Endodermal cell (in vitro differentiated cells): Measurements from ENCODE around the gene CCDC88C. TPM values are rescaled to one million over a fixed set of nuclear protein-coding genes. Genes with fewer than 3 reads are reported as not detected.
"Not testable (repeated sequence)": the region's sequence is repeated elsewhere in the genome, so short reads cannot be mapped to it uniquely, and the experiment has no call there.

Source experiments
- DNase-seq: peaks from one replicate; pipeline ENCODE4 v3.0.0-alpha.2; 2017
- H3K27ac ChIP-seq: 2 replicates; pipeline ENCODE4 v1.5.1; 2013; ENCODE audit warnings: mild to moderate bottlenecking, low read depth, low read length, moderate library complexity
- H3K27me3 ChIP-seq: 2 replicates; pipeline ENCODE4 v1.6.1; 2013; ENCODE audit warnings: mild to moderate bottlenecking, low read length, moderate library complexity; ENCODE audit not compliant: insufficient read depth, control insufficient read depth, poor library complexity, severe bottlenecking
- H3K36me3 ChIP-seq: 2 replicates; pipeline ENCODE4 v1.7.0; 2013; ENCODE audit warnings: mild to moderate bottlenecking, low read length, moderate library complexity; ENCODE audit not compliant: control insufficient read depth, insufficient read depth
- H3K4me1 ChIP-seq: one replicate; pipeline ENCODE4 v1.7.0; 2013; ENCODE audit warnings: low read length; ENCODE audit not compliant: control insufficient read depth, insufficient read depth
- H3K4me3 ChIP-seq: 2 replicates; pipeline ENCODE4 v1.5.1; 2013; ENCODE audit warnings: mild to moderate bottlenecking, low read length, moderate library complexity
- H3K9ac ChIP-seq: 2 replicates; pipeline ENCODE4 v1.6.1; 2013; ENCODE audit warnings: mild to moderate bottlenecking, low read length, moderate library complexity; ENCODE audit not compliant: poor library complexity, severe bottlenecking; ENCODE audit errors: extremely low read depth
- H3K9me3 ChIP-seq: 2 replicates; pipeline ENCODE4 v1.6.1; 2013; ENCODE audit warnings: mild to moderate bottlenecking, low read length, moderate library complexity; ENCODE audit not compliant: control insufficient read depth
- H3K27ac Mint-ChIP-seq: 2 replicates; pipeline ENCODE4 v1.8.0; 2020; ENCODE audit warnings: mixed read lengths
- H3K27me3 Mint-ChIP-seq: 2 replicates; pipeline ENCODE4 v1.8.0; 2021; ENCODE audit warnings: mild to moderate bottlenecking, mixed read lengths; ENCODE audit not compliant: insufficient read depth
- H3K36me3 Mint-ChIP-seq: 2 replicates; pipeline ENCODE4 v1.8.0; 2020; ENCODE audit warnings: low read depth, mixed read lengths
- H3K4me1 Mint-ChIP-seq: 2 replicates; pipeline ENCODE4 v1.8.0; 2020; ENCODE audit warnings: mixed read lengths
- H3K4me3 Mint-ChIP-seq: 2 replicates; pipeline ENCODE4 v1.8.0; 2020; ENCODE audit warnings: mild to moderate bottlenecking, moderate library complexity, mixed read lengths
- H3K9me3 Mint-ChIP-seq: 2 replicates; pipeline ENCODE4 v1.8.0; 2020; ENCODE audit warnings: mild to moderate bottlenecking, mixed read lengths
- CTCF ChIP-seq: fragments of 200-600 bp; sonication (generic); conservative IDR thresholded peaks from 2 replicates; pipeline ENCODE4 v1.5.0; 2021; ENCODE audit warnings: antibody characterized with exemption, mild to moderate bottlenecking
- WGBS, 2 experiments: methylation state at CpG; one replicate each; pipeline versions ENCODE4 v1.1.5 to v1.1.7; 2013; ENCODE audit warnings: missing lambda C conversion rate in 2 of 2, mixed read lengths in 1 of 2; ENCODE audit not compliant: insufficient coverage in 1 of 2, insufficient read length in 1 of 2; 5-methylcytosine and 5-hydroxymethylcytosine counted together
- total RNA-seq, 2 donors: library from RNA; stranded (reverse); fragmentation: NEBNext Ultra II Directional in 1 of 2; extraction: Animal tissue kit (Norgen Biotek cat#: 25700) in 1 of 2; gene quantifications; 2 replicates in 1 of 2; 3 replicates in 1 of 2; pipeline ENCODE4 v1.2.1, GENCODE V29; 2021

Gene CCDC88C
- total RNA-seq, 2 donors from 2014 or later = 50.0 to 50.5 TPM

- peaks cover 19% of the 10 kb centered on the region for H3K27me3 Mint-ChIP-seq
- peaks cover 12% of the 10 kb centered on the region for H3K4me1 Mint-ChIP-seq
- peaks cover 5% of the 10 kb centered on the region for H3K9me3 Mint-ChIP-seq
- no peaks in the 10 kb centered on the region for H3K36me3 Mint-ChIP-seq
- TF ChIP-seq CTCF = no peak
- WGBS, 2 experiments = 85 to 88% methylated on average over 5 of the region's 5 CpGs
- H3K4me3 ChIP-seq = no peak overlapping the region
- H3K27ac ChIP-seq = no peak overlapping the region
- H3K36me3 ChIP-seq = no peaks in the 10 kb centered on the region
- H3K4me3 Mint-ChIP-seq = no peak overlapping the region
- H3K9me3 ChIP-seq = no peaks in the 10 kb centered on the region
- H3K9ac ChIP-seq = no peak overlapping the region
- H3K27ac Mint-ChIP-seq = no peak overlapping the region
- no peaks in the 10 kb centered on the region for H3K27me3 ChIP-seq
- H3K4me1 ChIP-seq = no peaks in the 10 kb centered on the region
- DNase-seq = no peak
Observed at GRCh38 chr14:91250912-91251311, 166.7 kb downstream of the CCDC88C start.

GRCh38 chr14:91249841-91250616 lies 167.6 kb downstream of the CCDC88C start:
- H3K9me3 ChIP-seq = no peaks in the 10 kb centered on the region
- peak overlapping the region; percentile 66 for H3K27ac Mint-ChIP-seq
- DNase-seq = peak; percentile 75
- no peaks in the 10 kb centered on the region for H3K36me3 Mint-ChIP-seq
- no peaks in the 10 kb centered on the region for H3K4me1 ChIP-seq
- H3K9me3 Mint-ChIP-seq = peaks cover 5% of the 10 kb centered on the region
- H3K36me3 ChIP-seq = no peaks in the 10 kb centered on the region
- H3K27me3 Mint-ChIP-seq = peaks cover 19% of the 10 kb centered on the region
- H3K27ac ChIP-seq = peak overlapping the region; percentile 68
- peaks cover 11% of the 10 kb centered on the region for H3K4me1 Mint-ChIP-seq
- H3K4me3 ChIP-seq = no peak overlapping the region
- 67 to 85% methylated on average over 7 to 10 of the region's 10 CpGs for WGBS, 2 experiments
- H3K4me3 Mint-ChIP-seq = no peak overlapping the region
- H3K9ac ChIP-seq = no peak overlapping the region
- no peaks in the 10 kb centered on the region for H3K27me3 ChIP-seq
- TF ChIP-seq CTCF = peak; percentile 19

- H3K4me1 Mint-ChIP-seq = no peaks in the 10 kb centered on the region
- WGBS, 2 experiments = 94 to 97% methylated on average over 9 to 15 of the region's 15 CpGs
Observed at GRCh38 chr14:91246051-91246852, 171.4 kb downstream of the CCDC88C start.

GRCh38 chr14:91245616-91246015 lies 172.0 kb downstream of the CCDC88C start:
- WGBS, 2 experiments = 81 to 94% methylated on average over 4 to 8 of the region's 8 CpGs
- H3K27me3 ChIP-seq, H3K9me3 ChIP-seq, H3K4me3 Mint-ChIP-seq, H3K27ac Mint-ChIP-seq, H3K36me3 ChIP-seq, H3K4me3 ChIP-seq, H3K4me1 Mint-ChIP-seq, H3K27ac ChIP-seq, H3K36me3 Mint-ChIP-seq, H3K27me3 Mint-ChIP-seq, DNase-seq, H3K9me3 Mint-ChIP-seq, H3K4me1 ChIP-seq, H3K9ac ChIP-seq: not testable (repeated sequence)

More at GRCh38 chr14:91246051-91246852, 171.4 kb downstream of the CCDC88C start:
- DNase-seq = no peak
- Histone ChIP-seq H3K9me3 (no peaks in the 10 kb centered on the region), H3K4me3 (no peak overlapping the region), H3K27ac (no peak overlapping the region), H3K4me1 (no peaks in the 10 kb centered on the region), H3K36me3 (no peaks in the 10 kb centered on the region), H3K9ac (no peak overlapping the region), H3K27me3 (no peaks in the 10 kb centered on the region)
- H3K4me3 Mint-ChIP-seq = no peak overlapping the region
- H3K27ac Mint-ChIP-seq = no peak overlapping the region
- no peak for TF ChIP-seq CTCF
- peaks cover 5% of the 10 kb centered on the region for H3K9me3 Mint-ChIP-seq
- H3K27me3 Mint-ChIP-seq = peaks cover 12% of the 10 kb centered on the region
- no peaks in the 10 kb centered on the region for H3K36me3 Mint-ChIP-seq
